SK-N-SH treated with all-trans-retinoic acid at 6 μM for 48 hours (cell line): Measurements from ENCODE around the gene ZNF214.

Experiments
- ATAC-seq: fragments of 200-7000 bp; cut with Tn5 transposase; 3 replicates; pipeline ENCODE4 v1.9.1; 2020; ENCODE audit warnings: mild to moderate bottlenecking, moderate library complexity
- CSDC2 ChIP-seq: fragments of 250-450 bp; sonication (Bioruptor Pico); IDR thresholded peaks from 2 replicates; pipeline ENCODE4 v1.5.0; 2020; ENCODE audit warnings: mild to moderate bottlenecking, moderate library complexity
- ESRRG ChIP-seq: fragments of 250-450 bp; sonication (Bioruptor Pico); IDR thresholded peaks from 2 replicates; pipeline ENCODE4 v1.6.1; 2021; ENCODE audit warnings: mild to moderate bottlenecking
- GLIS3 ChIP-seq: fragments of 250-450 bp; sonication (Bioruptor Pico); IDR thresholded peaks from 2 replicates; pipeline ENCODE4 v1.5.0; 2020; ENCODE audit warnings: mild to moderate bottlenecking, moderate library complexity
- ISL1 ChIP-seq: fragments of 250-450 bp; sonication (Bioruptor Pico); IDR thresholded peaks from 2 replicates; pipeline ENCODE4 v2.1.2; 2022; ENCODE audit warnings: mild to moderate bottlenecking, moderate library complexity
- OSR1 ChIP-seq: fragments of 250-450 bp; sonication (Bioruptor Pico); IDR thresholded peaks from 2 replicates; pipeline ENCODE4 v1.8.0; 2022; ENCODE audit warnings: moderate library complexity, mild to moderate bottlenecking, inconsistent platforms
- PPARA ChIP-seq: fragments of 250-450 bp; sonication (Bioruptor Pico); IDR thresholded peaks from 2 replicates; pipeline ENCODE4 v1.5.0; 2020; ENCODE audit warnings: mild to moderate bottlenecking, borderline replicate concordance
- RARB ChIP-seq: fragments of 250-450 bp; sonication (Bioruptor Pico); IDR thresholded peaks from 2 replicates; pipeline ENCODE4 v1.8.0; 2021; ENCODE audit warnings: mild to moderate bottlenecking, moderate library complexity
- SNAI2 ChIP-seq: fragments of 250-450 bp; sonication (Bioruptor Pico); IDR thresholded peaks from 2 replicates; pipeline ENCODE4 v1.5.0; 2020; ENCODE audit warnings: mild to moderate bottlenecking, moderate library complexity
- TCF4 ChIP-seq: fragments of 250-450 bp; sonication (Bioruptor Pico); IDR thresholded peaks from 2 replicates; pipeline ENCODE4 v1.8.0; 2021; ENCODE audit warnings: mild to moderate bottlenecking, moderate library complexity, borderline replicate concordance
- TOX ChIP-seq: fragments of 250-450 bp; sonication (Bioruptor Pico); IDR thresholded peaks from 2 replicates; pipeline ENCODE4 v1.8.0; 2021; ENCODE audit warnings: mild to moderate bottlenecking, moderate library complexity, borderline replicate concordance
- ZC3H10 ChIP-seq: fragments of 250-450 bp; sonication (Bioruptor Pico); IDR thresholded peaks from 2 replicates; pipeline ENCODE4 v1.5.1; 2021; ENCODE audit warnings: mild to moderate bottlenecking, moderate library complexity
- ZFP3 ChIP-seq: fragments of 250-450 bp; sonication (Bioruptor Pico); IDR thresholded peaks from 2 replicates; pipeline ENCODE4 v1.5.0; 2020; ENCODE audit warnings: mild to moderate bottlenecking, moderate library complexity
- ZFP30 ChIP-seq: fragments of 450-650 bp; formaldehyde crosslinking; IDR thresholded peaks from 2 replicates; pipeline ENCODE4 v1.5.0; 2022; ENCODE audit warnings: mild to moderate bottlenecking, moderate library complexity
- ZNF565 ChIP-seq: fragments of 450-650 bp; formaldehyde crosslinking; conservative IDR thresholded peaks from 2 replicates; pipeline ENCODE4 v1.5.0; 2020; ENCODE audit warnings: low read depth, mild to moderate bottlenecking, moderate library complexity
- ZNF70 ChIP-seq: fragments of 450-650 bp; formaldehyde crosslinking; IDR thresholded peaks from 2 replicates; pipeline ENCODE4 v1.5.0; 2020; ENCODE audit warnings: mild to moderate bottlenecking, moderate library complexity
- ZNF8 ChIP-seq: fragments of 450-650 bp; formaldehyde crosslinking; IDR thresholded peaks from 2 replicates; pipeline ENCODE4 v1.5.0; 2020; ENCODE audit warnings: mild to moderate bottlenecking, moderate library complexity
- TF ChIP-seq, protein P1 (sequence below): fragments of 250-450 bp; sonication (Bioruptor Pico); IDR thresholded peaks from 2 replicates; pipeline ENCODE4 v1.8.0; 2020; ENCODE audit warnings: mild to moderate bottlenecking, moderate library complexity, borderline replicate concordance
- TF ChIP-seq, protein P2 (sequence below): fragments of 250-450 bp; sonication (Bioruptor Pico); IDR thresholded peaks from 2 replicates; pipeline ENCODE4 v1.5.0; 2020; ENCODE audit warnings: mild to moderate bottlenecking, moderate library complexity
- TF ChIP-seq, protein P3 (sequence below): fragments of 250-450 bp; sonication (Bioruptor Pico); IDR thresholded peaks from 2 replicates; pipeline ENCODE4 v1.5.1; 2021; ENCODE audit warnings: mild to moderate bottlenecking, moderate library complexity
- TF ChIP-seq, protein P4 (sequence below): fragments of 250-450 bp; sonication (Bioruptor Pico); IDR thresholded peaks from 2 replicates; pipeline ENCODE4 v1.5.1; 2020; ENCODE audit warnings: low read depth, mild to moderate bottlenecking, moderate library complexity
- TF ChIP-seq, protein P5 (sequence below): fragments of 250-450 bp; sonication (Bioruptor Pico); IDR thresholded peaks from 2 replicates; pipeline ENCODE4 v1.8.0; 2021; ENCODE audit warnings: low read depth, mild to moderate bottlenecking, moderate library complexity, borderline replicate concordance

The ZNF214 gene

DNA sequence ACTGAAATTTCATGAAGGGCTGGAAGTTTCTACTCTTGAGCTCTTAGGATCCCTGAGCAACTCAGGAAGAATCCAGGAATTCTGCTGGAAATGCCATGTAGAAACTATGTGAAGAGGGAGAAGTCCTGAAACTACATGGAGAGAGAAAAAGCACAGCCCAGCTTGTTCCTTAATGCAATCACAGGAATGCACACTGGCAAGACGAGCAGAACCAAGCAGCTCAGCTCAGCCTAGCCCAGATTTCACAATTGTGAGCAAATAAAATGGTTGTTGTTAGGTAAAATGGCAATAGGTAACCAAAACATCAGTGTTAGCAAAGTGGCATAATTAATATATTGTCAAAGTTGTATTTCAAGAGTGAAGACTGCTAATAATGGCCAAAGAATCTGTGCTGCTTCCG is 28.1 kb downstream of the ZNF214 start:
- no peak for ATAC-seq

DNA sequence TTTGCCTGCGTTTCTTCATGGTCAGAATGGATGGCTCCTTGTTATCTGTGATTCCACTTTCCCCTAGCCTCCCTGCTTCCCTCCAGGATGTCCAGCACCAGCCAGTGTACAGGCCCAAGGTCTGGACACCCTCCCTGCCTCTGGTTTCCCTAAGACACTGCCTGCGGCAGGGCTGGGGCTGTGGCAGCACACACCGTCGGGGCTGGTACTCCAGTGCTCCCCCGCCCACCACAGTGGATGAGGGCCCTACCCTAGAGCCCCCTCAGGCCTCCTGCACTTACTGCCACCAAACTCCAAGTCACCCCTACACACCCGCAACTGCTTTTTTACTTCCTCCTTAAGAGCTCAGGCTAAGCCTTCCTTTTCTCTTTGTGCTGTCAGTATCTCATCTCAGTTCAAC is 28.9 kb downstream of the ZNF214 start:
- ATAC-seq, result no peak
- TF ChIP-seq ISL1 (no peak), SNAI2 (no peak), TOX (CRISPR knock-in tag) (no peak), ZC3H10 (CRISPR knock-in tag) (no peak), GLIS3 (CRISPR knock-in tag) (no peak)
- TF ChIP-seq, protein P1, sequence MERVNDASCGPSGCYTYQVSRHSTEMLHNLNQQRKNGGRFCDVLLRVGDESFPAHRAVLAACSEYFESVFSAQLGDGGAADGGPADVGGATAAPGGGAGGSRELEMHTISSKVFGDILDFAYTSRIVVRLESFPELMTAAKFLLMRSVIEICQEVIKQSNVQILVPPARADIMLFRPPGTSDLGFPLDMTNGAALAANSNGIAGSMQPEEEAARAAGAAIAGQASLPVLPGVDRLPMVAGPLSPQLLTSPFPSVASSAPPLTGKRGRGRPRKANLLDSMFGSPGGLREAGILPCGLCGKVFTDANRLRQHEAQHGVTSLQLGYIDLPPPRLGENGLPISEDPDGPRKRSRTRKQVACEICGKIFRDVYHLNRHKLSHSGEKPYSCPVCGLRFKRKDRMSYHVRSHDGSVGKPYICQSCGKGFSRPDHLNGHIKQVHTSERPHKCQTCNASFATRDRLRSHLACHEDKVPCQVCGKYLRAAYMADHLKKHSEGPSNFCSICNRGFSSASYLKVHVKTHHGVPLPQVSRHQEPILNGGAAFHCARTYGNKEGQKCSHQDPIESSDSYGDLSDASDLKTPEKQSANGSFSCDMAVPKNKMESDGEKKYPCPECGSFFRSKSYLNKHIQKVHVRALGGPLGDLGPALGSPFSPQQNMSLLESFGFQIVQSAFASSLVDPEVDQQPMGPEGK (CRISPR knock-in tag), result no peak
- TF ChIP-seq, protein P2, sequence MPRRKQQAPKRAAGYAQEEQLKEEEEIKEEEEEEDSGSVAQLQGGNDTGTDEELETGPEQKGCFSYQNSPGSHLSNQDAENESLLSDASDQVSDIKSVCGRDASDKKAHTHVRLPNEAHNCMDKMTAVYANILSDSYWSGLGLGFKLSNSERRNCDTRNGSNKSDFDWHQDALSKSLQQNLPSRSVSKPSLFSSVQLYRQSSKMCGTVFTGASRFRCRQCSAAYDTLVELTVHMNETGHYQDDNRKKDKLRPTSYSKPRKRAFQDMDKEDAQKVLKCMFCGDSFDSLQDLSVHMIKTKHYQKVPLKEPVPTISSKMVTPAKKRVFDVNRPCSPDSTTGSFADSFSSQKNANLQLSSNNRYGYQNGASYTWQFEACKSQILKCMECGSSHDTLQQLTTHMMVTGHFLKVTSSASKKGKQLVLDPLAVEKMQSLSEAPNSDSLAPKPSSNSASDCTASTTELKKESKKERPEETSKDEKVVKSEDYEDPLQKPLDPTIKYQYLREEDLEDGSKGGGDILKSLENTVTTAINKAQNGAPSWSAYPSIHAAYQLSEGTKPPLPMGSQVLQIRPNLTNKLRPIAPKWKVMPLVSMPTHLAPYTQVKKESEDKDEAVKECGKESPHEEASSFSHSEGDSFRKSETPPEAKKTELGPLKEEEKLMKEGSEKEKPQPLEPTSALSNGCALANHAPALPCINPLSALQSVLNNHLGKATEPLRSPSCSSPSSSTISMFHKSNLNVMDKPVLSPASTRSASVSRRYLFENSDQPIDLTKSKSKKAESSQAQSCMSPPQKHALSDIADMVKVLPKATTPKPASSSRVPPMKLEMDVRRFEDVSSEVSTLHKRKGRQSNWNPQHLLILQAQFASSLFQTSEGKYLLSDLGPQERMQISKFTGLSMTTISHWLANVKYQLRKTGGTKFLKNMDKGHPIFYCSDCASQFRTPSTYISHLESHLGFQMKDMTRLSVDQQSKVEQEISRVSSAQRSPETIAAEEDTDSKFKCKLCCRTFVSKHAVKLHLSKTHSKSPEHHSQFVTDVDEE (CRISPR knock-in tag), result no peak
- TF ChIP-seq, protein P3, sequence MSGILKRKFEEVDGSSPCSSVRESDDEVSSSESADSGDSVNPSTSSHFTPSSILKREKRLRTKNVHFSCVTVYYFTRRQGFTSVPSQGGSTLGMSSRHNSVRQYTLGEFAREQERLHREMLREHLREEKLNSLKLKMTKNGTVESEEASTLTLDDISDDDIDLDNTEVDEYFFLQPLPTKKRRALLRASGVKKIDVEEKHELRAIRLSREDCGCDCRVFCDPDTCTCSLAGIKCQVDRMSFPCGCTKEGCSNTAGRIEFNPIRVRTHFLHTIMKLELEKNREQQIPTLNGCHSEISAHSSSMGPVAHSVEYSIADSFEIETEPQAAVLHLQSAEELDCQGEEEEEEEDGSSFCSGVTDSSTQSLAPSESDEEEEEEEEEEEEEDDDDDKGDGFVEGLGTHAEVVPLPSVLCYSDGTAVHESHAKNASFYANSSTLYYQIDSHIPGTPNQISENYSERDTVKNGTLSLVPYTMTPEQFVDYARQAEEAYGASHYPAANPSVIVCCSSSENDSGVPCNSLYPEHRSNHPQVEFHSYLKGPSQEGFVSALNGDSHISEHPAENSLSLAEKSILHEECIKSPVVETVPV, result no peak

More for the DNA sequence above, 28.1 kb downstream of the ZNF214 start:
- TF ChIP-seq, protein P4, sequence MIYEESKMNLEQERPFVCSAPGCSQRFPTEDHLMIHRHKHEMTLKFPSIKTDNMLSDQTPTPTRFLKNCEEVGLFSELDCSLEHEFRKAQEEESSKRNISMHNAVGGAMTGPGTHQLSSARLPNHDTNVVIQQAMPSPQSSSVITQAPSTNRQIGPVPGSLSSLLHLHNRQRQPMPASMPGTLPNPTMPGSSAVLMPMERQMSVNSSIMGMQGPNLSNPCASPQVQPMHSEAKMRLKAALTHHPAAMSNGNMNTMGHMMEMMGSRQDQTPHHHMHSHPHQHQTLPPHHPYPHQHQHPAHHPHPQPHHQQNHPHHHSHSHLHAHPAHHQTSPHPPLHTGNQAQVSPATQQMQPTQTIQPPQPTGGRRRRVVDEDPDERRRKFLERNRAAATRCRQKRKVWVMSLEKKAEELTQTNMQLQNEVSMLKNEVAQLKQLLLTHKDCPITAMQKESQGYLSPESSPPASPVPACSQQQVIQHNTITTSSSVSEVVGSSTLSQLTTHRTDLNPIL (CRISPR knock-in tag), result no peak
- TF ChIP-seq, protein P5, sequence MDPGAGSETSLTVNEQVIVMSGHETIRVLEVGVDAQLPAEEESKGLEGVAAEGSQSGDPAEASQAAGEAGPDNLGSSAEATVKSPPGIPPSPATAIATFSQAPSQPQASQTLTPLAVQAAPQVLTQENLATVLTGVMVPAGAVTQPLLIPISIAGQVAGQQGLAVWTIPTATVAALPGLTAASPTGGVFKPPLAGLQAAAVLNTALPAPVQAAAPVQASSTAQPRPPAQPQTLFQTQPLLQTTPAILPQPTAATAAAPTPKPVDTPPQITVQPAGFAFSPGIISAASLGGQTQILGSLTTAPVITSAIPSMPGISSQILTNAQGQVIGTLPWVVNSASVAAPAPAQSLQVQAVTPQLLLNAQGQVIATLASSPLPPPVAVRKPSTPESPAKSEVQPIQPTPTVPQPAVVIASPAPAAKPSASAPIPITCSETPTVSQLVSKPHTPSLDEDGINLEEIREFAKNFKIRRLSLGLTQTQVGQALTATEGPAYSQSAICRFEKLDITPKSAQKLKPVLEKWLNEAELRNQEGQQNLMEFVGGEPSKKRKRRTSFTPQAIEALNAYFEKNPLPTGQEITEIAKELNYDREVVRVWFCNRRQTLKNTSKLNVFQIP (CRISPR knock-in tag), result no peak
- TF ChIP-seq ZNF565 (CRISPR knock-in tag), result no peak
- TF ChIP-seq ZFP3, result no peak
- TF ChIP-seq ESRRG (CRISPR knock-in tag), result no peak
- no peak for TF ChIP-seq TOX (CRISPR knock-in tag)
- TF ChIP-seq ZC3H10 (CRISPR knock-in tag), result no peak
- TF ChIP-seq ZFP30 (CRISPR knock-in tag), result no peak
- TF ChIP-seq, all 23 proteins: peak for 0

DNA sequence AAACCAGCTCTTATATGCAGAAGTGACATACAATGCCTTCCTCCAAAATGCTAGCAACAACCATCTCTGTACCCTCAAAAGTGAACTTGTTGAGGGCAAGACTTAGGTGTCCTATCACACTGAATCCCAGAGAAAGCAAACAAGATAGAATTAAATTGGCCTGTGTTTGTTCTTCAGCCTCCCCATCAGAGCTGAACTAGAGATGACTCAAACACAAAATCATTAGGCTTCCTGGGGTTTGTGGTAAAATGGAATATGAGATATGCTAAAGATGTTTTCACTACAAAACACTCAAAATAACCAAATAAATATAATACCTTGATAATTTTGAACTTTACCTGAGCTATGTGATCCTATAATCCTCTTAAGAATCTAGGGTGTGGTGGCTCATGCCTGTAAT is 31.6 kb downstream of the ZNF214 start:
- no peak for ATAC-seq
- TF ChIP-seq CSDC2 (no peak), OSR1 (CRISPR knock-in tag) (no peak), ESRRG (CRISPR knock-in tag) (no peak), SNAI2 (no peak), GLIS3 (CRISPR knock-in tag) (no peak), RARB (CRISPR knock-in tag) (no peak), ZNF8 (CRISPR knock-in tag) (no peak), PPARA (CRISPR knock-in tag) (no peak), ZNF70 (CRISPR knock-in tag) (no peak), ZFP30 (CRISPR knock-in tag) (no peak), TCF4 (CRISPR knock-in tag) (no peak)
- TF ChIP-seq, protein P5 (CRISPR knock-in tag), result no peak
